ENCODE data around the gene NIM1K. TPM values are rescaled to one million over a fixed set of nuclear protein-coding genes. Genes with fewer than 3 reads are reported as not detected.
"Not testable (repeated sequence)": the region's sequence is repeated elsewhere in the genome, so short reads cannot be mapped to it uniquely, and the experiment has no call there.

The NIM1K gene
- total RNA-seq, 1 experiment from 2014 or later, result 10.2 TPM

- no peak overlapping the region for H3K4me3 ChIP-seq (ENCODE audit: low read length)
- no peak overlapping the region for H3K4me2 ChIP-seq (ENCODE audit: low read depth, low read length, poor library complexity, severe bottlenecking)
- no peak overlapping the region for H2AFZ ChIP-seq (ENCODE audit: low read length)
- no peaks in the 10 kb centered on the region for H3K27me3 ChIP-seq (ENCODE audit: low read length)
- DNase-seq, result peak; percentile 47
- H3K9me2 ChIP-seq (replicated peaks; ENCODE audit: insufficient read depth, low read length), result no peaks in the 10 kb centered on the region
- H3K4me1 ChIP-seq (ENCODE audit: low read length), result peaks cover 17% of the 10 kb centered on the region
- no peaks in the 10 kb centered on the region for H3K36me3 ChIP-seq (ENCODE audit: insufficient read depth, low read length)
- H3K27ac ChIP-seq (ENCODE audit: low read length), result no peak overlapping the region
- no peak overlapping the region for H3K9ac ChIP-seq (ENCODE audit: low read length)
- no peaks in the 10 kb centered on the region for H3K9me3 ChIP-seq (ENCODE audit: low read length)
- no peaks in the 10 kb centered on the region for H4K20me1 ChIP-seq (ENCODE audit: insufficient read depth, low read depth, low read length)
- H3K79me2 ChIP-seq (ENCODE audit: low read length), result no peaks in the 10 kb centered on the region
Observed at GRCh38 chr5:43256261-43256966, 64.4 kb downstream of the NIM1K start.

GRCh38 chr5:43258116-43258515 lies 66.1 kb downstream of the NIM1K start:
- H2AFZ ChIP-seq (ENCODE audit: low read length), result no peak overlapping the region
- H3K9ac ChIP-seq (ENCODE audit: low read length), result no peak overlapping the region
- H3K9me2 ChIP-seq (replicated peaks; ENCODE audit: insufficient read depth, low read length), result no peaks in the 10 kb centered on the region
- no peaks in the 10 kb centered on the region for H3K27me3 ChIP-seq (ENCODE audit: low read length)
- 0 out of 2 replicates have a peak, but pooled peaks cover 4% of the 10 kb centered on the region for H3K4me1 ChIP-seq (ENCODE audit: low read length)
- H3K4me2 ChIP-seq (ENCODE audit: low read depth, low read length, poor library complexity, severe bottlenecking), result no peak overlapping the region
- H4K20me1 ChIP-seq (ENCODE audit: insufficient read depth, low read depth, low read length), result no peaks in the 10 kb centered on the region
- no peaks in the 10 kb centered on the region for H3K79me2 ChIP-seq (ENCODE audit: low read length)
- H3K36me3 ChIP-seq (ENCODE audit: insufficient read depth, low read length), result no peaks in the 10 kb centered on the region
- no peak overlapping the region for H3K27ac ChIP-seq (ENCODE audit: low read length)
- H3K4me3 ChIP-seq (ENCODE audit: low read length), result no peak overlapping the region
- no peaks in the 10 kb centered on the region for H3K9me3 ChIP-seq (ENCODE audit: low read length)
- DNase-seq, result peak; percentile 28

DNA sequence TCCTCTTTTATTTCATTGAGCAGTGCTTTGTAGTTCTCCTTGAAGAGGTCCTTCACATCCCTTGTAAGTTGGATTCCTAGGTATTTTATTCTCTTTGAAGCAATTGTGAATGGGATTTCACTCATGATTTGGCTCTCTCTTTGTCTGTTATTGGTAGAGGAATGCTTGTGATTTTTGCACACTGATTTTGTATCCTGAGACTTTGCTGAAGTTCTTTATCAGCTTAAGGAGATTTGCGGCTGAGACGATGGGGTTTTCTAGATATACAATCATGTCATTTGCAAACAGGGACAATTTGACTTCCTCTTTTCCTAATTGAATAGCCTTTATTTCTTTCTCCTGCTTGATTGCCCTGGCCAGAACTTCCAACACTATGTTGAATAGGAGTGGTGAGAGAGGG lies 70.2 kb downstream of the NIM1K start:
- H3K9ac ChIP-seq (ENCODE audit: low read length); H4K20me1 ChIP-seq (ENCODE audit: insufficient read depth, low read depth, low read length); H3K27me3 ChIP-seq (ENCODE audit: low read length); H3K9me3 ChIP-seq (ENCODE audit: low read length); H3K79me2 ChIP-seq (ENCODE audit: low read length); H3K4me1 ChIP-seq (ENCODE audit: low read length); H3K9me2 ChIP-seq (replicated peaks; ENCODE audit: insufficient read depth, low read length); H3K4me3 ChIP-seq (ENCODE audit: low read length); H3K36me3 ChIP-seq (ENCODE audit: insufficient read depth, low read length); H2AFZ ChIP-seq (ENCODE audit: low read length); DNase-seq; H3K4me2 ChIP-seq (ENCODE audit: low read depth, low read length, poor library complexity, severe bottlenecking); H3K27ac ChIP-seq (ENCODE audit: low read length): not testable (repeated sequence)

DNA sequence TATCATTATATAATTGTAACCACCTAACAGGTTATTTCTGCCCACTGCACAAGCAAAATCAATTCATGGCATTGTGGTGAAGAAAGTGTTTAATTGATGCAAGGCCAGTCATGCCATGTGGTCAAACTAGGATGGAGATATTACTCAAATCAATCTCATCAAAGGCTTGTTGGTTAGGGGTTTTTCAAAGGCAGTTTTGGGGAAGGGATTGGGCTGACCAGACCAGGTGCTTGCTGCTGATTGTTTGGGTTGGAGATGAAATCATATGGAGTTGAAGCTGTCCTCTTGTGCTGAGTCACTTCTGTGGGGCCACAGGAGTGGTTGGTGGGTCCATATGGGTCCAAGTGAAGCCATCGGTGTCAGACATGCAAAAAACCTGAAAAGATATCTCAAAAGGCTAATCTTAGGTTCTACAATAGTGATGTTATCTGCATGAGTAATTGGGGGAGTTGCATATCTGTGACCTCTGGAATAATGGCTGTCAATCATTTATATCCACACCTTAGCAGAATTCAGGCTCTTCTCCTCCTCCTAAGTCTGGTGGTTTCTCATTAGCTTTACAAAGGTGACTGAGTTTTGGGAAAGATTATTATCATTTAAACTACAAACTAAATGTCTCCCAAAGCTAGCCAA lies 76.3 kb downstream of the NIM1K start:
- no peak for DNase-seq
- H3K9me3 ChIP-seq (ENCODE audit: low read length), result no peaks in the 10 kb centered on the region
- no peaks in the 10 kb centered on the region for H3K27me3 ChIP-seq (ENCODE audit: low read length)
- no peak overlapping the region for H3K4me2 ChIP-seq (ENCODE audit: low read depth, low read length, poor library complexity, severe bottlenecking)
- no peaks in the 10 kb centered on the region for H3K36me3 ChIP-seq (ENCODE audit: insufficient read depth, low read length)
- H2AFZ ChIP-seq (ENCODE audit: low read length), result no peak overlapping the region
- no peak overlapping the region for H3K4me3 ChIP-seq (ENCODE audit: low read length)
- H3K27ac ChIP-seq (ENCODE audit: low read length), result no peak overlapping the region
- no peak overlapping the region for H3K9ac ChIP-seq (ENCODE audit: low read length)
- no peaks in the 10 kb centered on the region for H4K20me1 ChIP-seq (ENCODE audit: insufficient read depth, low read depth, low read length)
- no peaks in the 10 kb centered on the region for H3K79me2 ChIP-seq (ENCODE audit: low read length)
- no peaks in the 10 kb centered on the region for H3K9me2 ChIP-seq (replicated peaks; ENCODE audit: insufficient read depth, low read length)
- peaks cover 6% of the 10 kb centered on the region for H3K4me1 ChIP-seq (ENCODE audit: low read length)

GRCh38 chr5:43270645-43271044 lies 78.6 kb downstream of the NIM1K start:
- Histone ChIP-seq H4K20me1 (ENCODE audit: insufficient read depth, low read depth, low read length) (no peaks in the 10 kb centered on the region), H3K4me1 (ENCODE audit: low read length) (peaks cover 6% of the 10 kb centered on the region), H3K27ac (ENCODE audit: low read length) (no peak overlapping the region), H3K79me2 (ENCODE audit: low read length) (no peaks in the 10 kb centered on the region), H3K4me2 (ENCODE audit: low read depth, low read length, poor library complexity, severe bottlenecking) (no peak overlapping the region), H3K4me3 (ENCODE audit: low read length) (no peak overlapping the region), H3K27me3 (ENCODE audit: low read length) (no peaks in the 10 kb centered on the region), H3K9me3 (ENCODE audit: low read length) (no peaks in the 10 kb centered on the region), H3K36me3 (ENCODE audit: insufficient read depth, low read length) (no peaks in the 10 kb centered on the region), H2AFZ (ENCODE audit: low read length) (no peak overlapping the region), H3K9me2 (replicated peaks; ENCODE audit: insufficient read depth, low read length) (no peaks in the 10 kb centered on the region), H3K9ac (ENCODE audit: low read length) (no peak overlapping the region)
- no peak for DNase-seq

- H3K4me3 ChIP-seq (ENCODE audit: low read length), result no peak overlapping the region
- no peak overlapping the region for H3K9ac ChIP-seq (ENCODE audit: low read length)
- no peaks in the 10 kb centered on the region for H3K9me3 ChIP-seq (ENCODE audit: low read length)
- no peaks in the 10 kb centered on the region for H3K79me2 ChIP-seq (ENCODE audit: low read length)
- no peak overlapping the region for H3K4me2 ChIP-seq (ENCODE audit: low read depth, low read length, poor library complexity, severe bottlenecking)
- no peak overlapping the region for H3K27ac ChIP-seq (ENCODE audit: low read length)
- peaks cover 6% of the 10 kb centered on the region for H3K4me1 ChIP-seq (ENCODE audit: low read length)
- H3K36me3 ChIP-seq (ENCODE audit: insufficient read depth, low read length), result no peaks in the 10 kb centered on the region
- H2AFZ ChIP-seq (ENCODE audit: low read length), result no peak overlapping the region
- H4K20me1 ChIP-seq (ENCODE audit: insufficient read depth, low read depth, low read length), result no peaks in the 10 kb centered on the region
- no peaks in the 10 kb centered on the region for H3K9me2 ChIP-seq (replicated peaks; ENCODE audit: insufficient read depth, low read length)
- H3K27me3 ChIP-seq (ENCODE audit: low read length), result no peaks in the 10 kb centered on the region
- no peak for DNase-seq
Observed at GRCh38 chr5:43273552-43273951, 81.5 kb downstream of the NIM1K start.

DNA sequence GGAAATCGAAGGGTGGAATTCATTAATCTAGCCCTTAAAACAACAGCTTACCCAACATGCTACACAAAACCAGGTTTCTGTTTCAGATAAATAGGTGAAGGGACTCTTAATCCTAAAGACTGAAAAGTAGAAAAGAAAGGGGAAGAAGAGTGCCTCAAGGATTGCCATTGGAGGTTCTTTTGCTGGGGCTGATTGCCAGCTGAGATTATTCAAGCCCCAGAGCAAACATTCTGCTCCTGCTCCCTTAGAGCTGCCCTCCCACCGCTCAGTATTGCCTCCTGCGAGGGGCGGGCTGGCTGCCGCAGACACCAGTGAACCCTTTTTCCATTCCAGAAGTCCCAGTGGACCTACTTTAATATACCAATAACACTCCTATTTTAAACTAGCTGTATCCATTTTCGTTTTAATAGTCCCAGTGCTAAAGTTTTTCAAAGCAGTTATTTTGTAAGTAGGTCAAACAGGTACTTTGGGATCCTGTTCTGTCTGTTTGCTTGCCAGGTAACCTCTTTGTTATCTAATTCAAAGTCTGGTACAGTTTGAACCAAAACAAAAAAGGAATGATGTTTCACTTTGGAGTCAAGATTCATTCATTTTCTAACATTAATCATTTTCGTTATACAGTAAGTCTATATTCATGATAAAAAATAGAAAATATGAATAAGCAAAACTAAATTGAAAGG lies 82.5 kb downstream of the NIM1K start:
- Histone ChIP-seq H3K9me3 (ENCODE audit: low read length) (no peaks in the 10 kb centered on the region), H3K27ac (ENCODE audit: low read length) (no peak overlapping the region), H3K79me2 (ENCODE audit: low read length) (no peaks in the 10 kb centered on the region), H3K27me3 (ENCODE audit: low read length) (no peaks in the 10 kb centered on the region), H4K20me1 (ENCODE audit: insufficient read depth, low read depth, low read length) (no peaks in the 10 kb centered on the region), H3K9ac (ENCODE audit: low read length) (no peak overlapping the region), H3K9me2 (replicated peaks; ENCODE audit: insufficient read depth, low read length) (no peaks in the 10 kb centered on the region), H2AFZ (ENCODE audit: low read length) (no peak overlapping the region), H3K4me3 (ENCODE audit: low read length) (no peak overlapping the region), H3K4me2 (ENCODE audit: low read depth, low read length, poor library complexity, severe bottlenecking) (no peak overlapping the region), H3K36me3 (ENCODE audit: insufficient read depth, low read length) (no peaks in the 10 kb centered on the region), H3K4me1 (ENCODE audit: low read length) (peaks cover 6% of the 10 kb centered on the region)
- DNase-seq, result no peak

GRCh38 chr5:43275391-43275790 lies 83.4 kb downstream of the NIM1K start:
- peaks cover 6% of the 10 kb centered on the region for H3K4me1 ChIP-seq (ENCODE audit: low read length)
- H3K9me2 ChIP-seq (replicated peaks; ENCODE audit: insufficient read depth, low read length), result no peaks in the 10 kb centered on the region
- no peak for DNase-seq
- H4K20me1 ChIP-seq (ENCODE audit: insufficient read depth, low read depth, low read length), result no peaks in the 10 kb centered on the region
- no peak overlapping the region for H3K4me3 ChIP-seq (ENCODE audit: low read length)
- no peaks in the 10 kb centered on the region for H3K36me3 ChIP-seq (ENCODE audit: insufficient read depth, low read length)
- H3K4me2 ChIP-seq (ENCODE audit: low read depth, low read length, poor library complexity, severe bottlenecking), result no peak overlapping the region
- no peak overlapping the region for H3K27ac ChIP-seq (ENCODE audit: low read length)
- H3K9me3 ChIP-seq (ENCODE audit: low read length), result no peaks in the 10 kb centered on the region
- H3K9ac ChIP-seq (ENCODE audit: low read length), result no peak overlapping the region
- no peaks in the 10 kb centered on the region for H3K79me2 ChIP-seq (ENCODE audit: low read length)
- H3K27me3 ChIP-seq (ENCODE audit: low read length), result no peaks in the 10 kb centered on the region
- no peak overlapping the region for H2AFZ ChIP-seq (ENCODE audit: low read length)
